GM23338 (cell line): ENCODE results near the gene MYBL2. TPM values are rescaled to one million over a fixed set of nuclear protein-coding genes. Genes with fewer than 3 reads are reported as not detected.

Experiments used
- ATAC-seq: fragments of 200-7000 bp; cut with Tn5 transposase; 3 replicates; pipeline ENCODE4 v1.9.1; 2020
- DNase-seq: peaks from one replicate; pipeline ENCODE4 v3.0.0-alpha.2; 2015; ENCODE audit warnings: low spot score
- H2AFZ ChIP-seq: fragments of 200-600 bp; sonication (generic); 2 replicates; pipeline ENCODE4 v1.8.0; 2016; ENCODE audit warnings: antibody characterized with exemption, mild to moderate bottlenecking, moderate library complexity
- H3F3A ChIP-seq: fragments of 200-600 bp; sonication (generic); replicated peaks from 2 replicates; pipeline ENCODE4 v1.8.0; 2017; ENCODE audit warnings: antibody characterized with exemption, mixed run types, low read depth
- H3K27ac ChIP-seq: fragments of 200-600 bp; sonication (generic); 2 replicates; pipeline ENCODE4 v1.6.1; 2016; ENCODE audit warnings: low read depth
- H3K27me3 ChIP-seq: fragments of 200-600 bp; sonication (generic); 2 replicates; pipeline ENCODE4 v1.8.0; 2016; ENCODE audit warnings: mild to moderate bottlenecking, mixed run types, moderate library complexity; ENCODE audit not compliant: insufficient read depth
- H3K36me3 ChIP-seq: fragments of 200-600 bp; sonication (generic); 2 replicates; pipeline ENCODE4 v1.8.0; 2016; ENCODE audit warnings: mild to moderate bottlenecking; ENCODE audit not compliant: insufficient read depth
- H3K4me1 ChIP-seq: fragments of 200-600 bp; sonication (generic); 2 replicates; pipeline ENCODE4 v1.8.0; 2016; ENCODE audit warnings: mild to moderate bottlenecking, moderate library complexity; ENCODE audit not compliant: insufficient read depth
- H3K4me2 ChIP-seq: fragments of 200-600 bp; sonication (generic); 2 replicates; pipeline ENCODE4 v1.7.1; 2017; ENCODE audit warnings: mixed run types
- H3K4me3 ChIP-seq: fragments of 200-600 bp; sonication (generic); 2 replicates; pipeline ENCODE4 v1.6.1; 2016; ENCODE audit warnings: mixed run types
- H3K79me2 ChIP-seq: fragments of 200-600 bp; sonication (generic); replicated peaks from 2 replicates; pipeline ENCODE4 v1.8.0; 2017; ENCODE audit warnings: mild to moderate bottlenecking; ENCODE audit not compliant: insufficient read depth
- H3K9me2 ChIP-seq: fragments of 200-600 bp; sonication (generic); 2 replicates; pipeline ENCODE4 v1.8.0; 2017; ENCODE audit not compliant: insufficient read depth
- H4K20me1 ChIP-seq: fragments of 200-600 bp; sonication (generic); replicated peaks from 2 replicates; pipeline ENCODE4 v1.8.0; 2017; ENCODE audit warnings: mild to moderate bottlenecking; ENCODE audit not compliant: insufficient read depth
- H3K27ac Mint-ChIP-seq: 2 replicates; pipeline ENCODE4 v1.8.0; 2020; ENCODE audit warnings: inconsistent platforms, mild to moderate bottlenecking, moderate library complexity, mixed read lengths
- H3K27me3 Mint-ChIP-seq: 3 replicates; pipeline ENCODE4 v1.8.0; 2022; ENCODE audit warnings: low read depth, mild to moderate bottlenecking, moderate library complexity, mixed read lengths, inconsistent platforms; ENCODE audit not compliant: insufficient read depth, poor library complexity
- H3K36me3 Mint-ChIP-seq: 3 replicates; pipeline ENCODE4 v1.8.0; 2021; ENCODE audit warnings: low read depth, mild to moderate bottlenecking, inconsistent platforms, moderate library complexity, mixed read lengths
- H3K4me1 Mint-ChIP-seq: 3 replicates; pipeline ENCODE4 v1.8.0; 2020; ENCODE audit warnings: mild to moderate bottlenecking, inconsistent platforms, mixed read lengths
- H3K4me3 Mint-ChIP-seq: 3 replicates; pipeline ENCODE4 v1.8.0; 2021; ENCODE audit warnings: moderate library complexity, mild to moderate bottlenecking, inconsistent platforms, mixed read lengths
- H3K9me3 Mint-ChIP-seq: 3 replicates; pipeline ENCODE4 v1.8.0; 2020; ENCODE audit warnings: moderate library complexity, mild to moderate bottlenecking, inconsistent platforms, mixed read lengths
- CREB1 ChIP-seq: fragments of 250-450 bp; sonication (Bioruptor Pico); IDR thresholded peaks from 2 replicates; pipeline ENCODE4 v1.5.0; 2020; ENCODE audit warnings: low read depth, mild to moderate bottlenecking, moderate library complexity
- CTCF ChIP-seq, 2 experiments: fragments of 200-600 bp in 1 of 2; sonication (generic) in 1 of 2; conservative IDR thresholded peaks; 2 replicates each; pipeline versions ENCODE4 v1.5.1 to v1.6.1; 2016 to 2017; ENCODE audit warnings: antibody characterized with exemption in 2 of 2, low read depth in 2 of 2, mild to moderate bottlenecking in 2 of 2, moderate library complexity in 1 of 2
- ETS1 ChIP-seq: IDR thresholded peaks from 2 replicates; pipeline ENCODE4 v1.6.1; 2016; ENCODE audit warnings: antibody characterized with exemption
- EZH2 ChIP-seq: fragments of 200-600 bp; sonication (generic); IDR thresholded peaks from one replicate; pipeline ENCODE4 v1.8.0; 2017; ENCODE audit warnings: antibody characterized with exemption, mild to moderate bottlenecking, low read depth; ENCODE audit not compliant: unreplicated experiment
- EZH2phosphoT487 ChIP-seq: fragments of 200-600 bp; sonication (generic); IDR thresholded peaks from one replicate; pipeline ENCODE4 v1.8.1; 2018; ENCODE audit warnings: antibody characterized with exemption; ENCODE audit not compliant: unreplicated experiment
- JUNB ChIP-seq: IDR thresholded peaks from one replicate; pipeline ENCODE4 v1.6.1; 2016; ENCODE audit warnings: antibody characterized with exemption; ENCODE audit not compliant: unreplicated experiment
- NANOG ChIP-seq: IDR thresholded peaks from 2 replicates; pipeline ENCODE4 v1.6.1; 2016; ENCODE audit warnings: antibody characterized with exemption, borderline replicate concordance
- POLR2AphosphoS5 ChIP-seq: IDR thresholded peaks from 2 replicates; pipeline ENCODE4 v1.6.1; 2016; ENCODE audit warnings: antibody characterized with exemption, low read depth
- REST ChIP-seq: IDR thresholded peaks from one replicate; pipeline ENCODE4 v1.6.1; 2018; ENCODE audit warnings: antibody characterized with exemption; ENCODE audit not compliant: unreplicated experiment
- STAT1 ChIP-seq: IDR thresholded peaks from one replicate; pipeline ENCODE4 v1.6.1; 2016; ENCODE audit warnings: antibody characterized with exemption; ENCODE audit not compliant: unreplicated experiment
- ZNF114 ChIP-seq: fragments of 250-450 bp; sonication (Bioruptor Pico); IDR thresholded peaks from 2 replicates; pipeline ENCODE4 v1.5.0; 2020; ENCODE audit warnings: mild to moderate bottlenecking, moderate library complexity
- ZNF331 ChIP-seq: fragments of 250-450 bp; sonication (Bioruptor Pico); IDR thresholded peaks from 2 replicates; pipeline ENCODE4 v1.5.0; 2020; ENCODE audit warnings: low read depth, mild to moderate bottlenecking, moderate library complexity
- ZNF462 ChIP-seq: fragments of 250-450 bp; sonication (Bioruptor Pico); IDR thresholded peaks from 2 replicates; pipeline ENCODE4 v1.5.0; 2020; ENCODE audit warnings: mild to moderate bottlenecking, moderate library complexity
- polyA plus RNA-seq: library from polyadenylated mRNA; unstranded; fragments of >200 nt; fragmentation: Nextera tagmentation; extraction: Ambion mirVana; gene quantifications from 2 replicates; pipeline ENCODE4 v1.2.1, GENCODE V29; 2016
- total RNA-seq: library from RNA; depleted of rRNA; stranded (reverse); fragments of >200 nt; shearing (Covaris generic); gene quantifications from 2 replicates; pipeline ENCODE4 v1.2.3, GENCODE V29; 2014

MYBL2 gene
- total and polyA plus RNA-seq, 2 experiments from 2014 or later, result 72.3 to 131 TPM

- TF ChIP-seq EZH2 (no peak), CTCF (conservative IDR thresholded peaks at IDR 0.05; ENCODE audit: low read depth in 2 of 2) (no peak), STAT1 (no peak), ZNF331 (CRISPR knock-in tag) (no peak), REST (no peak), JUNB (no peak), NANOG (no peak), ETS1 (no peak), ZNF114 (CRISPR knock-in tag) (no peak), CREB1 (no peak), ZNF462 (CRISPR knock-in tag) (no peak), EZH2phosphoT487 (no peak), POLR2AphosphoS5 (no peak)
- Histone ChIP-seq H3F3A (0 out of 2 replicates have a peak, but pooled peaks cover 4% of the 10 kb centered on the region), H3K4me1 (peaks cover 2% of the 10 kb centered on the region; the same call in 1 of the 2 replicates), H3K36me3 (no peaks in the 10 kb centered on the region), H3K27me3 (peaks cover 11% of the 10 kb centered on the region), H3K9me2 (no peaks in the 10 kb centered on the region), H3K27ac (no peak overlapping the region), H4K20me1 (no peaks in the 10 kb centered on the region), H3K4me3 (no peak overlapping the region), H3K4me2 (no peak overlapping the region), H3K79me2 (peaks cover 9% of the 10 kb centered on the region), H2AFZ (no peak overlapping the region)
- H3K9me3 Mint-ChIP-seq, result no peaks in the 10 kb centered on the region
- H3K27ac Mint-ChIP-seq, result no peak overlapping the region
- ATAC-seq, result no peak
- DNase-seq, result no peak
- H3K27me3 Mint-ChIP-seq, result peaks cover 17% of the 10 kb centered on the region
- no peak overlapping the region for H3K4me3 Mint-ChIP-seq
- H3K4me1 Mint-ChIP-seq, result peaks cover 3% of the 10 kb centered on the region; the same call in 2 of the 3 replicates
- H3K36me3 Mint-ChIP-seq, result no peaks in the 10 kb centered on the region
These were observed 3.8 kb upstream of the MYBL2 start for GRCh38 chr20:43662943-43663655.
